HG02943 (cell line): ENCODE results near the gene PTPN18.
"Not testable (repeated sequence)": the region's sequence is repeated elsewhere in the genome, so short reads cannot be mapped to it uniquely, and the experiment has no call there.

Experiments used
- ATAC-seq: cut with Tn5 transposase; IDR thresholded peaks from one replicate; pipeline ENCODE4 v1.9.1; 2021; ENCODE audit warnings: mild to moderate bottlenecking, low read depth, moderate library complexity; ENCODE audit not compliant: unreplicated experiment

PTPN18 gene, protein sequence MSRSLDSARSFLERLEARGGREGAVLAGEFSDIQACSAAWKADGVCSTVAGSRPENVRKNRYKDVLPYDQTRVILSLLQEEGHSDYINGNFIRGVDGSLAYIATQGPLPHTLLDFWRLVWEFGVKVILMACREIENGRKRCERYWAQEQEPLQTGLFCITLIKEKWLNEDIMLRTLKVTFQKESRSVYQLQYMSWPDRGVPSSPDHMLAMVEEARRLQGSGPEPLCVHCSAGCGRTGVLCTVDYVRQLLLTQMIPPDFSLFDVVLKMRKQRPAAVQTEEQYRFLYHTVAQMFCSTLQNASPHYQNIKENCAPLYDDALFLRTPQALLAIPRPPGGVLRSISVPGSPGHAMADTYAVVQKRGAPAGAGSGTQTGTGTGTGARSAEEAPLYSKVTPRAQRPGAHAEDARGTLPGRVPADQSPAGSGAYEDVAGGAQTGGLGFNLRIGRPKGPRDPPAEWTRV

DNA sequence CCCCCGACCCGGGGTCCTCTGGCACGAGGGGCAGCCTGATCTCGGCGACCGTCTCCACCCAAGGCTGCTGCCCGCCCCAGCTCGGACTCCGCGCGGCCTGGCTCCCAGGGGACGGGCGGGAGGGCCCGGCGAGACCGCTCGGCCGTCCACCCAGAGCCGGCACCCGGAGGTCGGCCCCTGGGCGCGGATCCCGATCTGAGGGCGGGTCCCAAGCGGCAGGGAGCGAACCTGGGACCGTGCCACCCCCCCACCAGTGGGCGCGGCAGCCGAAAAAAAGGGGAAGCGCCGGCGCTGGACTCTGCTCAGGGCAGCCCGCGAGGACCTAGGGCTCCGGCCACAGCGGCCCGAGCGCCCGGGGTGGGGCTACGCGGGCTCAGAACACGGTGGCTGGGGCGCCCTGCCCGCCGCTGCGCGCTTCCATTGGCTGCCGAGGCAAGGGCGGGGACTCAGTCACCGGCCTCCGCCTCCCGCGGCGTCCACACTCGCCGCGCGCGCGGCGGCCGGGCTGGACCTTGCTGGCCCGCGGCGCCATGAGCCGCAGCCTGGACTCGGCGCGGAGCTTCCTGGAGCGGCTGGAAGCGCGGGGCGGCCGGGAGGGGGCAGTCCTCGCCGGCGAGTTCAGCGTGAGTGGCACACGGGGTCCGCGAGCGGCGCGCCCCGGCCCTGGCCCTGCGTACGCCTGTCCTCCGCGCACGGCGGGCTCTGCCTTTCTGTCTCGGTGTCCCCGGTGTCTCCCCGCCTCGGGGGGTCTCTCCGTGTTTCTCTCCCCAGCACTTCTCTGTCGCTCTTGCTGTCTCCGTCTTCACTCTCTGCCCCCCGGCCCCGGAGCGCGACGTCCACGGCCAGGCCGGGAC is at the start of gene PTPN18:
Gene PTPN18, plus strand, starts transcription at position 479 of the 854 bp plus-strand sequence. Its CDS starts 52 bp downstream, at position 531.
- peak; percentile 71 for ATAC-seq

DNA sequence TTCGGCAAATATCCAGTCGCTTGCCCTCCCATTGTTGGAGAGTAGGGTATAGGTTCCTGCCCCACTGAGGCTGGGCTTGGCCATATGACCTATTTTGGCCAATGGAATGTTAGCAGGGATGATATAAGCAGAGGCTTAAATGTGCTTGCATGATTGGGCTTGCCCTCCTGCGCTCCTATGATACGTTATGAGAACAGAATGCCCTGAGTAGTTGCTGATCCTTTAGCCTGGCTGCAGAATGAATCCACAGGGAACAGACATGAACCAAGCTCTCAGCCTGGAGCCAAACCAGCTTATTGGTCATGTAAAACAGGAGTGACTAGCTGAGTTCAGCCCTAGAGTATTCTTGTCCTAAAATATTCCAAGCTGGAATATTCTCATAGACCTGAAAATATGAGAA is 48.0 kb upstream of the PTPN18 start:
- no peak for ATAC-seq

DNA sequence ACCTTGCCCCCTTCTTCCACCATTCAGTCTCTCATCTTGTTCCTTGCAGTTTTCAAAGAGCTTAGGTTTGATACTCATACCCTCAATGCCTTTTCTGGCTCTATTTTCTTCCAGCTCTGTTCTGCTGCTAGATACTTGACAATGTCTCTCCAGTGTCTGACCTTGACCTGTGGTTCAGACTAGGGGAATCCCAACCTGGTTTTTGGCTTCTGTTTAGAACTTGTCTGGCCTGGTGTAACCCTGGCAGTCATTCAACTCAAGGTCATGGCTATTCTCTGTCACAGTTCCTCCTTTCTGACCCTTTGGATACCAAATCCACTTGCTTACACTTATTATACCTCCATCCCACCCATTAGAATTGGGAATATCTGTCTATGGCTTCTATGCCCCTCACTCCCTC is 45.0 kb upstream of the PTPN18 start:
- ATAC-seq = no peak

DNA sequence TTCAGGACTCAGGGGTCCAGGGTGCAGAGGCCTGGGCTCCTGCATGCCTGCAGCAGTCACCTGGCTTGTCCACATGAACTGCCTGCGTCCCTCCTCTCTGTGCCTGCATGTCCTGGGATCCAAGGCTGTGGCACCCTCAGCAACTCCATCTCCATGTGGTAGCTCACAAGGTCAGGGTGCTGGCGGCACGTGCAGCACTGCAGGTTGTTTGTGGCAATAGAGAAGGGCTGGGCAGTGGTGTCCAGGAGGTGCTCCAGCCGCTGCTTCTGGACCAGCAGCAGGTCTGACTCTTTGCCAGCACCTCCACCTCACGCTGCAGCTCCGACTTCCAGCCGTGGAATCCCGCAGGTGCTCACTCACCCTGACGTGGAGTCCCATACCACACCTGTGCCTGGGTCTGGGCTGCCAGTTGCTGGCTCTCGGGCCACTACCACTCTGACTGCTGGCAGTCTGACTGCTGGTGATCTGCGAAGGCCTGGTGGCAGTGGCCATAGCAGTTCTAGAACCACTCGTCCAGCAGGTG is 42.0 kb upstream of the PTPN18 start:
- no peak for ATAC-seq

DNA sequence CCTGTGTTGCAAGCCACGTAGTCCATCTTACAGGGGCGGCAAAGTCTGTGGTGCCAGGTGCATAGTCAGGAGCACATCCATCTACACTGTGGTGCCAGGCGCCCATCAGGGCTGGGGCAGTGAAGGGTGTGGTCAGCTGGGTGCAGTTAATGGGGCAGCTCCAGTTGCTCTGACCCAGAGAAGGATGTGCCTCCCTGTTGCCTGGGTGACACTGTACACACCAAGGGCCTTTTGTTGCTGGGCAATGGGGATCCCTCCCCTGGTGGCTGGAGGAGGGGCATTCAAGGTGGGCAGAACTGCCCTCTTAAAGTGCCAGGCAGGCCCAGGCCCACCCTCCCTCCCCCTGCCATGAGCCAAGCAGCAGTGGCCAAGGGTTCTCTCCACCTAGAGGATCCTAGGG is 41.5 kb upstream of the PTPN18 start:
- ATAC-seq = no peak

DNA sequence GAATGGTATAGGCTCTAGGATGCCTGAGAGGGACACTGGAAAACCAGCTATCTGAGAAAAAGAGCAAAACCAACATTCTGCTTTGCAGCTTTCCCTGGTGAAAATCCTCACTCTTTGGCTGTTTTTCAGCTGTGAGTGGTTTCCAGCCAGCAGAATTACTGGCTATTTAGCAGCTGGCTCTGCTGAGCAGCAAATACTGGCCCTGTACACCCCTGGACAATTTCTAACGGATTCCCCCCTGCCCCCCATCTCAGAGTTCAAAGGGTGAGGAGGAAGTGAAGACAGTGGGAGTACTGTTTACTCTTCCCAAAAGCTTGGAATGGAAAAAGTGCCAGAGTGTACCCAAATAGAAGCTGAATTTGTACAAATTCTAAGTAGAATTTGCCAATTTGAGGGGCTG is 39.3 kb upstream of the PTPN18 start:
- no peak for ATAC-seq

DNA sequence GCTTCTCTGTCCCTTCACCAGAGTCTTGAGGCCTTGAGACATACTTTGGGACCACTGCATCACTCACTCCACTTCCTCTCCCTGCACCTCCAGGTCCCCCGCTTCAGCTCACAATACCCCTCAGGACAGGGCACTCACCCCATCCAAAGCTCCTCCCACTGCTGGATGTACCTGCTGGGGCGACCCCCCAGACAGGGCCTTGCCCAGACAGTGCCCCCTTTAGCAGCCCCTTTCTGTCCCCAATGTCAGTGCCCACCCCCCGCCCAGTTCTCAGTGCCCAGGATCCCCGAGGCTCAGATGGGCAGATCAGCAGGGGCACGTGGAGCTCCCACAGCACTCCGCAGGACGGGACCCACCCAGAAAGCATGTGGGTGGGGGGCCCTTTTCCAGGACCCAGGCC is 37.0 kb upstream of the PTPN18 start:
- no peak for ATAC-seq

DNA sequence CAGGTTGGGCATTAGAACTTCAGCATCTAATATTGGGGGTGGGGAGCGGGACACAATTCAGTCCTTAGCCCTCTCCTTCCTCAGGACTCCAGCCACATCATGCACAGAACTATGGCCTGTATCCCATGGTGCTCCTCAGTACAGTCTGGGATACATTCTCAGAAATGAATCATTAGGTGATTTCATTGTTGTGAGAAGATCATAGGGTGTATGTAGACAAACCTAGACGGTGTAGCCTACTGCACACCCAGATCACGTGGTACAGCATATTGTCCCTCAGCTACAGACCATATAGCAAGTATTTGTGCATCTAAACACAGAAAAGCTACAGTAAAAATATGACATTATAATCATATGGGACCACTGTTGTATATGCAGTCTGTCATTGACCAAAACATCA is 36.3 kb upstream of the PTPN18 start:
- ATAC-seq = no peak

DNA sequence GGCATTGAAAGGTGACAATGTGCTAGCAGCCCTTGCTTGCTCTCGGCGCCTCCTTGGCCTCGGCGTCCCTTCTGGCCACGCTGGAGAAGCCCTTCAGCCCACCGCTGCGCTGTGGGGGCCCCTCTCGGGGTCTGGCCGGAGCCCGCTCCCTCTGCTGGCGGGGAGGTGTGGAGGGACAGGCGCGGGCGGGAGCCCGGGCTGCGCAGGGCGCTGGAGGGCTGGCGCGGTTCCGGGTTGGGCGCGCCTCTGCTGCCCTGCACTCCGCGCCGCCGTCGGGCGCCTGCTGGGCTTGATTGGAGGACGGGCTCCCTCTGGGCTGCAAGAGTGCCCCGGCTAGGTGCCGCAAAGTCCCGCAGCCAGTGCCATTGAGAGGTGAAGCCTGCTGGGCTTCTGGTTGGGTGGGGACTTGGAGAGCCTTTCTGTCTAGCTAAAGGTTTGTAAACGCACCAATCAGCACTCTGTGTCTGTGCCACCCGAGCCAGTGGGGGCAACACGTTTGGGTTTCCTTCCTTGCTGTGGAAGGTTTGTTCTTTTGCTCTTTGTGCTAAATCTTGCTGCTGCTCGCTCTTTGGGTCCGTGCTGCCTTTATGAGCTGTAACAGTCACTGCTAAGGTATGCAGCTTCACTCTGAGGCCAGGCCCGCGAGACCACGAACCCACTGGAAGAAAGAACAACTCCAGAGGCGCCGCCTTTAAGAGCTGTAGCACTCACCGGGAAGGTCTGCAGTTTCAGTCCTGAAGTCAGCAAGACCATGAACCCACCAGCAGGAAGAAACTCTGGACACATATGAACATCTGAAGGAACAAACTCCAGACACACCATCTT is 27.9 kb upstream of the PTPN18 start:
- ATAC-seq = no peak

DNA sequence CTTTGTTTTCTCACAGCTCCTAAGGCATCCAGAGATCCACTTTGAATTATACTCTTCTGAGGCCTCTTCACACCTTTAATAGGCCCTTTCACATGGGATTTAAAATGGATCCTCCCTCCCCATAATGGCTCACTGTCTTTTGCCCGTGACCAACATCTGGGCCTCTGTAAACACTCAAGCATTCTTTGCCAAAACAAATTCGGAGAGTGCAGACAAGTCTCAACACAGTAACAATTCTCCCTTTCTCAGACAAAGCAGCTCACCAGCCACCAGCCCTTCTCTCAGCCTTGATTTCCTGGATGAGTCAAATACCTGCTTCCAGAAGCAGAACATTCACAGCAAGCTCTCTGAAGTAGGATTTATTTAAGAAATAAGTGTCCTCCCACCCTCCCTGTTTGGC is 27.1 kb upstream of the PTPN18 start:
- ATAC-seq = no peak

DNA sequence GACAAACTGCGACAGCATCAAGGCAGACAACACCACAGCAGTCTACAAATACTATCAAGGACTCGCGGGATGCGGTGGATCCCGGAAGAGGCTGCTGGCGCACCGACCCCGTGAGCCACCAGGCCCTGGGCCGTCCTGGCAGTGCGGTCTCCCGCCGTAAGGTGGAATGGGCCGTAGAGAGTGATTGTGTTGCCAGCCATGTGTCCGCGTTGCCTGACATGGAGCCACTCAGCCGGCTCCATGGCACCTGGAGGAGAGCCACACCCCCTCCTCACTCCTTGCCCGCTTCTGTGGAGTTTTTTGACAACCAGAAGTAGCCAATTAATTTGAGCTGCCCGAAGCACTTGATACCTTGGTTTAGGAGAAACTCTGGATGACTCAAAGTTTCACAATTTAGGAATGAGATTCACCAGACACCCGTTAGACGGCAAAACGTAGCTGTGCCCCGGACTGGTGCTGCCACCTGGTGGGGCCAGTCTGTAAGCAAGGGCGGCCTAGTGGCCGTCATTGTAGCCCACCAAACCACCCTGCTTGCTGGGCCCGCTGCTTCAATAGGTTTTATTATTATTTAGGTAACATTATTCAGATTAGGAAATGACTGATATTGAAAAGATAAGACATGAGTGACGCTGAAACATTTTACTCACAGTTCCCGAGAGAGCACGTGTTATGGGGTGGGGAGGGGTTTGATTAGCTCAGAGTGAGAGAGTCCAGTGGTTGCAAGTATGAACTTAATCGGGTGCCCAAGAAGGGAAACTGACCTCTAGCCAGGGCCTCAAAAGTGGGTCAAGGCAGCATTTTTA is 23.4 kb upstream of the PTPN18 start:
- peak; percentile 85 for ATAC-seq

DNA sequence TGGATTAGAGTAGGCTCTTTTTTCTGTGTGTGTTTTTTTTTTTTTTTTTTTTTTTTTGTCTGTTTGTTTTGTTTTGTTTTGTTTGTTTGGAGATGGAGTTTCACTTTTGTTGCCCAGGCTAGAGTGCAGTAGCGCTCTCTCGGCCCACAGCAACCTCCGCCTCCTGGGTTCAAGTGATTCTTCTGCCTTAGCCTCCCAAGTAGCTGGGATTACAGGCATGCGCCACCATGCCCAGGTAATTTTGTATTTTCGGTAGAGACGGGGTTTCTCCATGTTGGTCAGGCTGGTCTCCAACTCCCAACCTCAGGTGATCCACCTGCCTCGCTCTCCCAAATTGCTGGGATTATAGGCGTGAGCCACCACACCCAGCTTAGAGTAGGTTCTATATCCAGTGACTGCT is 22.6 kb upstream of the PTPN18 start:
- ATAC-seq = not testable (repeated sequence)

DNA sequence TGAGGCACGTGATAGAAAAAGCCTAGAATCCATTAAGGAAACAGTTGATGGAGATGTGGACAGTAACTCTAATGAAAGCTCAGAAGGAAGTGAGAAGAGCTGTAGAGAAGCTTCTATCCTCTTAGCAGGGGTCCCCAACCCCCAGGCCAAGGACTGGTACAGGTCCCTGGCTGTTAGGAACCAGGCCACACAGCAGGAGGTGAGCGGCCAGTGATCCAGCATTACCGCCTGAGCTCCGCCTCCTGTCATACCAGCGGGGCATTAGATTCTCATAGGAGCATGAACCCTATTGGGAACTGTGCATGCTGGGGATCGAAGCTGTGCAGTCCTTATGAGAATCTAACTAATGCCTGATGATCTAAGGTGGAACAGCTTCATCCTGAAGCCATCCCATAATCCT is 21.8 kb upstream of the PTPN18 start:
- ATAC-seq = no peak

DNA sequence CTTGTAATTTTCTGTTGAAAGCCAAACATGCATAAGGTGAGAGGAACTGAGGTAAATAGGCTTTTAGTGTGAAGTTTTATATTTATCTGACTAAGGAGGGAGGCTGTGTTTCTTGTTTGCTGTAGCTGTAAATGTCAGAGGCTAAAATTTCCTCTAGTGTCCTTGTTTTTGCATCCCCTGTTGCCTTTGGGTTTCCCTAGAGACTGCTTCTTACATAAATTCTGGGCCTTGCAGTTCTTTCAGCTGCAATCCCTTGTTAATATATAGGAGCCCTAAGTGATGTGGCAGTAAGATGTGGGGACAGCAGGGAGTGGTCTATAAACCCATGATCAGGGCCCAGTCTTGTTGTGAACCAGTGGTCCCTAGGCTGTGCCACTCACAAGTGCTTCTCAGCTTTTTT is 20.6 kb upstream of the PTPN18 start:
- no peak for ATAC-seq

DNA sequence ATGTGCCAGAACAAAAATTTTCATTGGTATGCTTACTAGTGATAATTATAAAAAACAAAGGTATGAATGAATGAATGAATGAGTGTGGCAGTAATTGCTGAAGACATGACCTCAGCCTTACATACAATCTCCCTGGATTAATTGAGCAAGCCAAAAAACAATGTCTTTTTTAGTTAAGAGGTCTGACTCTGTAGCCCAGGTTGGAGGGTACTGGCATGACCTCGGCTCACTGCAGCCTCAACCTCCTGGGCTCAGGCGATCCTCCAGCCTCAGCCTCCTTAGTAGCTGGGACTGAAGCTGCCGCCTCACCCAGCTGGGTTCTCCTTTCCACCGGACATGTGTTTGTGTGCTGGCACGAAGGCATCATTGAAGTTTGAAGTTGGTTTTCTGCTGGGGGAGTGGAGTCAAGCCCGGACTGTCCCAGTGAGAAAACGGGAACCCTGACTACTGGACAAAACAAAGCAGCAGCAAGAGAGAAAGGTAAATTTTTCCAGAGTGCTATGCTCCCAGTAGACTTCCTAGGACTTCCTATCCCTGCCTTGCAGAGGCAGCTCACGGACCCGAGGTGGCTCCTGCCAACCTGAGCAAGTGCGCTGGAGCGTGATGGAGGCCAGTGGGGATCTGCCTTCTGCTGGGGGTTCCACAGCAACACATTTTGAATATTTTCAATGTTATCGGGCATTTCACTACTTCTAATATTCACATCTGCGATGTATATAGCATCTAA is 19.5 kb upstream of the PTPN18 start:
- no peak for ATAC-seq

DNA sequence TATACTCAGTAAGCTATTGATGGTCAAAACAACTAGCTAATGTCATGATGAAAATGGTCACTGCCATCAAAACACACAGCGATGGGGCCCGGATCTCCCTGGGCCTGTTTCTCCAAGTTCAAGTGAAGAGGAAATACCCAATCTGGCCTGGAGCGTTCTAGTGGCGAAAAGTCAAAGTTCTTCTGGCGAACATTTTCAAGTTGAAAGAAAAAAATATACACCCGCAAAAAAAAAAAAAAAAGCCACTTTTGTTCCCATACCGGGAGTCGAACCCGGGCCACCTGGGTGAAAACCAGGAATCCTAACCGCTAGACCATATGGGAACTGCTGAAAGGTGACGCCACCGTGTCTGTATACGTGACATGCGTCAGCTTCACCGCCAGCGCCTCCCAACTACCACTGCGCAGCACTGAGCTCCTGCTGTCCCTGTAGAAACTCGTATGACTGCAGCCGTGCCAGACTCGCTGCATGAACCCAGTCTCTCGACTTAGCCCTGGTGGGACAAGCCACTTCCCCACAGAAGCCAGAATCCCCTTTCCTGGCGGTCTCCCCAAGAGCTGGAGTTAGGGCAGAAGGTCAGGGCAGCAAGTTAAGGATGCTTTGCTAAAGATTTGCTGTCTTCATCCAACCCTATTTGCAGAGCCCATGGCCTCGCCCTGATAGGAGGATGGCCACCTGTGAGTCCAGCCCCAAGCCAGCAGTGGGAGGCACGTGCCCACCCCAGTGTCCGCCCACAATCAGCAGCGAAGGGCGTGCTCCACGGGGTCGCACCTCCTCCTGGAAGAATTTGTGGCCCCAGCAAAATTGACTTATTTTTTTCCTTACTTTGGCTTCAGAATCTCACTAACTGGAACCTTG is 18.8 kb upstream of the PTPN18 start:
- no peak for ATAC-seq

DNA sequence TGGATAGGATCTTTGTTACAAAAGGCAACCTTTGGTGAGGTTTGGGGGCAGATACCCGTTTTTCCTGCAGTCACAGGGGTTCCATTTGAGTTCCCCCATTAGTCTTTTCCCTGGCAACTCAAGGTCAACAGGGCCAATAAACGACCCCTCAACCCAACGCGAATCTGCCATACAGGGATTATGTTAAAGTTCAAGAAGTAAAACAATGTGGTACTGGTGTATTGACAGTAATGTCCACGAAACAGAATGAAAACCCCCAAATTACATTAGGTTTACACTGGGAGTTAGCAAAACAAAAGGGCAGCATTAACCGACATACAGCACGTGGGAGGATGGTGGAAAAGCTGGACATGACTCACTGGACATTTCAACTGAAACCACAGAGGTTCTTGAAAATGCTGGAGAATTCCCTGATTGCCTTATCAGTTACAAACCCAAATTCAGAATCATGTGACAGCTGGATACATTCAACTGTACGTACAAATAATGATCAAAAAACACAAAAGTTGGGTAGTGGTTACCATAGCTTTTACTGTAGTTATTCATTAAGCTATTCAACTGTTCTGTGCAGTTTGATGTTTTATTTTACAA is 18.0 kb upstream of the PTPN18 start:
- no peak for ATAC-seq
